SU-DHL-6 (cell line): ENCODE measurements around the gene HSD17B14.

Source experiments
- EZH2phosphoT487 ChIP-seq: fragments of 200-600 bp; sonication (generic), shearing (Covaris generic); conservative IDR thresholded peaks from 2 replicates; pipeline ENCODE4 v1.6.1; 2018; ENCODE audit warnings: mild to moderate bottlenecking, antibody characterized with exemption, low read length, moderate library complexity, mixed read lengths
- TF ChIP-seq, protein P1 (sequence below): fragments of 200-600 bp; sonication (generic); IDR thresholded peaks from one replicate; pipeline ENCODE4 v1.5.1; 2017; ENCODE audit warnings: antibody characterized with exemption, mild to moderate bottlenecking, low read length, moderate library complexity; ENCODE audit not compliant: insufficient read depth, poor library complexity, severe bottlenecking

DNA sequence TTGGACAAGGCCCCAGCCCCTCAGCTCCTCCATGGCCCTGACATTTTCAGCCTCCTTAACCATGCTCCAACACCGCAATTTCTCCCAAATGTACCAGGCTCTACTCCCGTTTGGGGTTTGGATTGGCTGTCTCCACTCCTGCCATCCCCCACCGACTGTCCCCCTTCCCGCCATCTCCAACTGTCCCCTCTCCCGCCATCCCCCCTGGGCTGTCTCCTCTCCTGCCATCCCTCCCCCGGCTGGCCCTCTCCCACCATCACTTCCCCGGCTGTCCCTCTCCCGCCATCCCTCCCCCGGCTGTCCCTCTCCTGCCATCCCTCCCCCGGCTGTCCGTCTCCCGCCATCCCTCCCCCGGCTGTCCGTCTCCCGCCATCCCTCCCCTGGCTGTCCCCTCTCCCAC, 30.8 kb downstream of the HSD17B14 start:
- TF ChIP-seq, protein P1, sequence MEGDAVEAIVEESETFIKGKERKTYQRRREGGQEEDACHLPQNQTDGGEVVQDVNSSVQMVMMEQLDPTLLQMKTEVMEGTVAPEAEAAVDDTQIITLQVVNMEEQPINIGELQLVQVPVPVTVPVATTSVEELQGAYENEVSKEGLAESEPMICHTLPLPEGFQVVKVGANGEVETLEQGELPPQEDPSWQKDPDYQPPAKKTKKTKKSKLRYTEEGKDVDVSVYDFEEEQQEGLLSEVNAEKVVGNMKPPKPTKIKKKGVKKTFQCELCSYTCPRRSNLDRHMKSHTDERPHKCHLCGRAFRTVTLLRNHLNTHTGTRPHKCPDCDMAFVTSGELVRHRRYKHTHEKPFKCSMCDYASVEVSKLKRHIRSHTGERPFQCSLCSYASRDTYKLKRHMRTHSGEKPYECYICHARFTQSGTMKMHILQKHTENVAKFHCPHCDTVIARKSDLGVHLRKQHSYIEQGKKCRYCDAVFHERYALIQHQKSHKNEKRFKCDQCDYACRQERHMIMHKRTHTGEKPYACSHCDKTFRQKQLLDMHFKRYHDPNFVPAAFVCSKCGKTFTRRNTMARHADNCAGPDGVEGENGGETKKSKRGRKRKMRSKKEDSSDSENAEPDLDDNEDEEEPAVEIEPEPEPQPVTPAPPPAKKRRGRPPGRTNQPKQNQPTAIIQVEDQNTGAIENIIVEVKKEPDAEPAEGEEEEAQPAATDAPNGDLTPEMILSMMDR, result no peak
- no peak for TF ChIP-seq EZH2phosphoT487
